ENCODE measurements around the gene MGLL.

DNA sequence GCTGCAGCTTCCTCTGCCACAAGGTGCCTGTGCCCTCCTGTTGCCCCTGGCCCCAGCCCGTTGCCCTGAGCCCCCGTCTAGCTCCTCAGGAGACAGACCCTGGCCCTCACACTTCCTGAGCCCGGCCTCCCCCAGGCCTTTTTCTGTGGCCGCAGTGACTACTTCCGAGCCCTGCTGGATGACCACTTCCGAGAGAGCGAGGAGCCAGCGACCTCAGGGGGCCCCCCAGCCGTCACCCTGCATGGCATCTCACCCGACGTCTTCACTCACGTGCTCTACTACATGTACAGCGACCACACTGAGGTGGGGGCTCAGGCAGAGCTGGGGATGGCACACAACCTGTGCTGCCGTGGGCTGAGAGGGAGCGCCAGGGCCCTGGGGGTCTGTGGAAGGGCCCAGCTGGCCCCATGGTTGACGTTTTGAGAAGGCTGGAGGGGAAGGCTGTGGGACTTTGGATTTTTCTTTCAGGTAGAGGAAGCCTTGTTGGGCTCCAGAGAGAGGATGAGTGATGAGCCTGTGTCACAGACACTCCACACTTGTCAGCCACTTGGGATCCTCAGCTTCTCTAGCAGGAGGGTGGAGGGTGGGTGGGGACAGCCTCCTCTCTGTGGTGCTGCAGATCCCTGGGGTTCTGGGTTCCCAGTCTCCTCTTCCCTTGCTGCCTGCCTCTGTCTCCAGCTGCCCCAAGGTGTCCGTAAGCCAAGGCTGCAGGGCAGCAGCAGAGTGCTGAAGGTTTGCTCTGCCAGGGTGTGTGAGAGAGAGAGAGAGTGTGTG is 144.6 kb downstream of the MGLL start:
- TF ChIP-seq EZH2 (IDR thresholded peaks at IDR 0.05; ENCODE audit: insufficient read depth, low read length), result no peak
- TF ChIP-seq, protein P1, sequence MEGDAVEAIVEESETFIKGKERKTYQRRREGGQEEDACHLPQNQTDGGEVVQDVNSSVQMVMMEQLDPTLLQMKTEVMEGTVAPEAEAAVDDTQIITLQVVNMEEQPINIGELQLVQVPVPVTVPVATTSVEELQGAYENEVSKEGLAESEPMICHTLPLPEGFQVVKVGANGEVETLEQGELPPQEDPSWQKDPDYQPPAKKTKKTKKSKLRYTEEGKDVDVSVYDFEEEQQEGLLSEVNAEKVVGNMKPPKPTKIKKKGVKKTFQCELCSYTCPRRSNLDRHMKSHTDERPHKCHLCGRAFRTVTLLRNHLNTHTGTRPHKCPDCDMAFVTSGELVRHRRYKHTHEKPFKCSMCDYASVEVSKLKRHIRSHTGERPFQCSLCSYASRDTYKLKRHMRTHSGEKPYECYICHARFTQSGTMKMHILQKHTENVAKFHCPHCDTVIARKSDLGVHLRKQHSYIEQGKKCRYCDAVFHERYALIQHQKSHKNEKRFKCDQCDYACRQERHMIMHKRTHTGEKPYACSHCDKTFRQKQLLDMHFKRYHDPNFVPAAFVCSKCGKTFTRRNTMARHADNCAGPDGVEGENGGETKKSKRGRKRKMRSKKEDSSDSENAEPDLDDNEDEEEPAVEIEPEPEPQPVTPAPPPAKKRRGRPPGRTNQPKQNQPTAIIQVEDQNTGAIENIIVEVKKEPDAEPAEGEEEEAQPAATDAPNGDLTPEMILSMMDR (IDR thresholded peaks at IDR 0.05; ENCODE audit: insufficient read depth, low read depth, low read length), result no peak
